ENCODE data around the gene CCSER1. TPM values are rescaled to one million over a fixed set of nuclear protein-coding genes. Genes with fewer than 3 reads are reported as not detected.

CCSER1 gene
- total and polyA plus RNA-seq, 2 of the 8 experiments (the other 6 are each of a cell fraction or from before 2014, with no cell fraction given), result 0.26 to 0.84 TPM

DNA sequence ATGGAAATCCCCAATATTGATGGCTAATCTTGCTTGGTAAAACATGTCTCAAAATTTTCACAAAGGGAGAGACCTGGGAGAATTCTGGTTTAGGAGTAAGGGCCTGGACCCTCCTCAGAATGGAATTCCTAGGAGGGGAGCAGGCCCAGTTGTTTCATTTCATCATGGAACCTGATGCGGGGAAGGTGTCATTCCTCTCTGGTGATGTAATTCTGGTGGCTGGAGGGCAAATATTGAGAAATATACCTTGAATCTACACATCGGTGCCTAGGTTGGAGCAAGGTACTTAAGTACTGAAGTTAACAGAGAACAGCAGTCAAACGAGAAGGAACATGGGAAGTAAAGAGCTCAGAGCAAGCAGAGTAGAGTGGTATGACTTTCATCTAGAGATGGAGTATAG lies 23.2 kb upstream of the CCSER1 start:
- Histone ChIP-seq H3K9me3 (ENCODE audit: insufficient read depth in 2 of 2, low read depth in 1 of 2, low read length in 1 of 2) (no peaks in the 10 kb centered on the region), H2BK120ac (replicated peaks; ENCODE audit: low read depth, low read length) (no peak overlapping the region), H2BK5ac (ENCODE audit: low read depth, low read length) (no peak overlapping the region), H4K91ac (replicated peaks; ENCODE audit: insufficient read length, low read length) (no peak overlapping the region), H2AK5ac (ENCODE audit: low read depth, low read length) (no peak overlapping the region), H3K23me2 (ENCODE audit: low read depth, low read length) (0 out of 2 replicates have a peak, but pooled peaks cover 2% of the 10 kb centered on the region), H2BK15ac (ENCODE audit: low read length) (no peak overlapping the region), H3K27me3 (replicated peaks in 1 of 4; ENCODE audit: control insufficient read depth in 3 of 4, extremely low read depth in 1 of 4, insufficient read depth in 3 of 4, low read length in 3 of 4) (no peaks in the 10 kb centered on the region), H2BK20ac (ENCODE audit: low read length) (no peak overlapping the region), H3K9ac (replicated peaks in 1 of 4; ENCODE audit: extremely low read depth in 1 of 4, low read depth in 3 of 4, low read length in 3 of 4) (no peak overlapping the region), H4K8ac (ENCODE audit: extremely low read depth, insufficient read depth, low read length) (no peak overlapping the region), H3K14ac (ENCODE audit: insufficient read length) (no peak overlapping the region), H3K27ac (ENCODE audit: low read depth, low read length) (no peak overlapping the region), H3K4ac (replicated peaks; ENCODE audit: insufficient read length, low read depth, low read length) (no peak overlapping the region), H3K18ac (ENCODE audit: extremely low read depth, low read length) (no peak overlapping the region), H3K56ac (replicated peaks; ENCODE audit: insufficient read length, low read depth, low read length) (no peak overlapping the region), H3K23ac (ENCODE audit: insufficient read length) (no peak overlapping the region), H3K4me3 (ENCODE audit: extremely low read depth in 1 of 4, insufficient read depth in 2 of 4, low read depth in 3 of 4, low read length in 4 of 4) (no peak overlapping the region), H3K4me1 (replicated peaks in 1 of 4; ENCODE audit: control insufficient read depth in 3 of 4, insufficient read depth in 4 of 4, low read length in 3 of 4) (no peaks in the 10 kb centered on the region; a peak in 1 of 7 replicates), H4K20me1 (replicated peaks in 1 of 2; ENCODE audit: control insufficient read depth in 1 of 2, insufficient read depth in 2 of 2, low read length in 2 of 2) (no peaks in the 10 kb centered on the region), H2AFZ (ENCODE audit: low read length) (peak overlapping the region; percentile 45; the same call in 1 of the 2 replicates), H4K5ac (ENCODE audit: insufficient read length, low read depth, low read length) (no peak overlapping the region), H3K79me1 (ENCODE audit: low read depth, low read length) (no peaks in the 10 kb centered on the region), H3K4me2 (ENCODE audit: insufficient read depth in 1 of 2, low read depth in 2 of 2, low read length in 2 of 2) (no peak overlapping the region), H3K79me2 (ENCODE audit: control insufficient read depth in 1 of 2, insufficient read depth in 2 of 2, low read length in 2 of 2) (no peaks in the 10 kb centered on the region), H2BK12ac (ENCODE audit: low read depth, low read length) (no peak overlapping the region), H3K36me3 (ENCODE audit: control insufficient read depth in 2 of 4, insufficient read depth in 4 of 4, low read length in 3 of 4) (no peaks in the 10 kb centered on the region)
- WGBS, 2 experiments (ENCODE audit: extremely low coverage in 1 of 2, insufficient coverage in 1 of 2, insufficient read length in 1 of 2, insufficient replicate concordance in 2 of 2, low coverage in 1 of 2, low lambda C conversion rate in 2 of 2, missing lambda C conversion rate in 1 of 2), result 88% methylated on average over 3 of the region's 3 CpGs; no CpG with 5 or more reads in 1 of the 2 experiments
- no peak for DNase-seq (ENCODE audit: low read depth in 1 of 2, low spot score in 2 of 2)
- FAIRE-seq, result no peak
- ChIA-PET CTCF (ENCODE audit: partially characterized antibody) (no interaction called here), POLR2A (ENCODE audit: partially characterized antibody) (no interaction called here)
- TF ChIP-seq CBX5 (IDR thresholded peaks at IDR 0.05; ENCODE audit: low read depth, low read length) (no peak), CEBPB (IDR thresholded peaks at IDR 0.05; ENCODE audit: low read depth, low read length) (no peak), NRF1 (IDR thresholded peaks at IDR 0.05; ENCODE audit: low read depth, low read length) (no peak), TAF1 (IDR thresholded peaks at IDR 0.05; ENCODE audit: low read depth, low read length) (no peak), CREB1 (IDR thresholded peaks at IDR 0.05) (no peak), CHD2 (IDR thresholded peaks at IDR 0.05; ENCODE audit: low read length) (no peak), FOSL1 (IDR thresholded peaks at IDR 0.05; ENCODE audit: insufficient read depth, low read depth, low read length) (no peak), PHF8 (conservative IDR thresholded peaks at IDR 0.05; ENCODE audit: low read depth, low read length) (no peak), CTBP2 (IDR thresholded peaks at IDR 0.05; ENCODE audit: borderline replicate concordance, insufficient read depth, insufficient read length, low read length) (no peak), RNF2 (IDR thresholded peaks at IDR 0.05; ENCODE audit: borderline replicate concordance, low read depth, low read length, missing control alignments, poor library complexity, severe bottlenecking) (no peak), SIRT6 (IDR thresholded peaks at IDR 0.05; ENCODE audit: low read length) (no peak), JUND (IDR thresholded peaks at IDR 0.05; ENCODE audit: low read length) (no peak), KDM1A (IDR thresholded peaks at IDR 0.05; ENCODE audit: borderline replicate concordance, low read length) (no peak), TCF12 (IDR thresholded peaks at IDR 0.05; ENCODE audit: low read depth, low read length) (no peak)
- TF ChIP-seq, protein P1, sequence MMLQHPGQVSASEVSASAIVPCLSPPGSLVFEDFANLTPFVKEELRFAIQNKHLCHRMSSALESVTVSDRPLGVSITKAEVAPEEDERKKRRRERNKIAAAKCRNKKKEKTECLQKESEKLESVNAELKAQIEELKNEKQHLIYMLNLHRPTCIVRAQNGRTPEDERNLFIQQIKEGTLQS (IDR thresholded peaks at IDR 0.05; ENCODE audit: insufficient read depth, low read depth, low read length), result no peak
